C4-2B (cell line): ENCODE results near the gene CSNK1D.

Experiments
- ZFX ChIP-seq: fragments of 450-650 bp; IDR thresholded peaks from 2 replicates; pipeline ENCODE4 v1.6.1; 2017
- TF ChIP-seq, protein P1 (sequence below): fragments of 450-650 bp; conservative IDR thresholded peaks from 2 replicates; pipeline ENCODE4 v1.5.1; 2017; ENCODE audit warnings: mild to moderate bottlenecking

- TF ChIP-seq, protein P1, sequence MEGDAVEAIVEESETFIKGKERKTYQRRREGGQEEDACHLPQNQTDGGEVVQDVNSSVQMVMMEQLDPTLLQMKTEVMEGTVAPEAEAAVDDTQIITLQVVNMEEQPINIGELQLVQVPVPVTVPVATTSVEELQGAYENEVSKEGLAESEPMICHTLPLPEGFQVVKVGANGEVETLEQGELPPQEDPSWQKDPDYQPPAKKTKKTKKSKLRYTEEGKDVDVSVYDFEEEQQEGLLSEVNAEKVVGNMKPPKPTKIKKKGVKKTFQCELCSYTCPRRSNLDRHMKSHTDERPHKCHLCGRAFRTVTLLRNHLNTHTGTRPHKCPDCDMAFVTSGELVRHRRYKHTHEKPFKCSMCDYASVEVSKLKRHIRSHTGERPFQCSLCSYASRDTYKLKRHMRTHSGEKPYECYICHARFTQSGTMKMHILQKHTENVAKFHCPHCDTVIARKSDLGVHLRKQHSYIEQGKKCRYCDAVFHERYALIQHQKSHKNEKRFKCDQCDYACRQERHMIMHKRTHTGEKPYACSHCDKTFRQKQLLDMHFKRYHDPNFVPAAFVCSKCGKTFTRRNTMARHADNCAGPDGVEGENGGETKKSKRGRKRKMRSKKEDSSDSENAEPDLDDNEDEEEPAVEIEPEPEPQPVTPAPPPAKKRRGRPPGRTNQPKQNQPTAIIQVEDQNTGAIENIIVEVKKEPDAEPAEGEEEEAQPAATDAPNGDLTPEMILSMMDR, result no peak
- TF ChIP-seq ZFX, result no peak
Observed at GRCh38 chr17:82228842-82229697, 44.4 kb downstream of the CSNK1D start, which contains the start of gene SLC16A3.
